Measurements from ENCODE around the gene RAB6B. TPM values are rescaled to one million over a fixed set of nuclear protein-coding genes. Genes with fewer than 3 reads are reported as not detected.

RAB6B gene
- total RNA-seq, 1 experiment from 2014 or later, result 0.52 TPM

DNA sequence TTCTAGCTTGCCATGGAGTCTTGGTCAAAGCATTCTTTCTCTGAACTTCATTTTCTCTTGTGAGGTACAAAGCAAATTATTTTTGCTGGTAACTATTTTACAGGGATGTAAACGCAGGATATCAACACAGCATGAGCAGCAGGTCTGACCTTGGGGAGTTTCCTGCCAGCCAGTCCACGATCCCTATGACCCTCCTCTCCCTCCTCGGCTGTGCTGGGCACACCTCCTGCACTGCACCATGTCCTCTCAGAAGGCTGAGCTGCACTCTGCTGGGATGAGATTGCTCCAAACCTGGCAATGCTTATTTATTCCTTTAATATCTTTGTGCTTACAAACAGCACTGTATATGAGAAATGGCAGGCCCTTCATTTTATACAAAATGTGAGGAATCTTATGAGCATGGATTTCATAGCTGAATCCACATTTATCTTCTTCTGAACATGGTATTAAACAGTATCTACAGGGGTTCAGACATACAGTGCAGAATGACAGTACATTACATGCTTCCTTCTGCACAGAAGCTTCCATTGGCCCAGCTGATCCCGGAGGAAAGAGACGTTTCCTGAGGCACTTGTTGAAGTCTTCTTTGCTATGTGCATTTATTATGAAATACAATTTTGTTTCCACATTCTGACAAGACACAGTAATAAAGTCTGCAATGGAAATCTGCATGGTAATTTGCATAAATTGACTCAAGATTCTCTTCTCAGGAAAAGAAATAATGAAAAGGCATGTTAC lies 41.2 kb downstream of the RAB6B start:
- Histone ChIP-seq H3K27me3 (ENCODE audit: insufficient read depth, low read depth) (peaks cover 10% of the 10 kb centered on the region), H3K4me1 (replicated peaks; ENCODE audit: insufficient read depth) (no peaks in the 10 kb centered on the region), H3F3A (ENCODE audit: insufficient read depth, low read depth) (no peaks in the 10 kb centered on the region), H3K27ac (no peak overlapping the region), H4K20me1 (ENCODE audit: insufficient read depth) (no peaks in the 10 kb centered on the region), H3K36me3 (ENCODE audit: low read depth) (no peaks in the 10 kb centered on the region), H3K4me3 (no peak overlapping the region), H3K9me3 (ENCODE audit: insufficient read depth, low read depth) (no peaks in the 10 kb centered on the region), H3K79me2 (ENCODE audit: low read depth) (no peaks in the 10 kb centered on the region), H2AFZ (0 out of 2 replicates have a peak overlapping the region, but pooled peaks have one; percentile 43), H3K9me2 (ENCODE audit: insufficient read depth) (no peaks in the 10 kb centered on the region), H3K4me2 (no peak overlapping the region)
- ChIA-PET CTCF (no interaction called here), POLR2A (ENCODE audit: unreplicated experiment) (no interaction called here)
- no peak for TF ChIP-seq EZH2 (IDR thresholded peaks at IDR 0.05; ENCODE audit: low read depth)
- TF ChIP-seq, protein P1, sequence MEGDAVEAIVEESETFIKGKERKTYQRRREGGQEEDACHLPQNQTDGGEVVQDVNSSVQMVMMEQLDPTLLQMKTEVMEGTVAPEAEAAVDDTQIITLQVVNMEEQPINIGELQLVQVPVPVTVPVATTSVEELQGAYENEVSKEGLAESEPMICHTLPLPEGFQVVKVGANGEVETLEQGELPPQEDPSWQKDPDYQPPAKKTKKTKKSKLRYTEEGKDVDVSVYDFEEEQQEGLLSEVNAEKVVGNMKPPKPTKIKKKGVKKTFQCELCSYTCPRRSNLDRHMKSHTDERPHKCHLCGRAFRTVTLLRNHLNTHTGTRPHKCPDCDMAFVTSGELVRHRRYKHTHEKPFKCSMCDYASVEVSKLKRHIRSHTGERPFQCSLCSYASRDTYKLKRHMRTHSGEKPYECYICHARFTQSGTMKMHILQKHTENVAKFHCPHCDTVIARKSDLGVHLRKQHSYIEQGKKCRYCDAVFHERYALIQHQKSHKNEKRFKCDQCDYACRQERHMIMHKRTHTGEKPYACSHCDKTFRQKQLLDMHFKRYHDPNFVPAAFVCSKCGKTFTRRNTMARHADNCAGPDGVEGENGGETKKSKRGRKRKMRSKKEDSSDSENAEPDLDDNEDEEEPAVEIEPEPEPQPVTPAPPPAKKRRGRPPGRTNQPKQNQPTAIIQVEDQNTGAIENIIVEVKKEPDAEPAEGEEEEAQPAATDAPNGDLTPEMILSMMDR (conservative IDR thresholded peaks at IDR 0.05), result no peak
- no TSS peak for BruUV-seq (replicated peaks)
- intact Hi-C loops (cut with micrococcal nuclease; ENCODE audit: unreplicated experiment), result no loop called here
- no peak for DNase-seq

- intact Hi-C loops (cut with micrococcal nuclease; ENCODE audit: unreplicated experiment), result no loop called here
- ChIA-PET CTCF (no interaction called here), POLR2A (ENCODE audit: unreplicated experiment) (no interaction called here)
- H3K27me3 ChIP-seq (ENCODE audit: insufficient read depth, low read depth), result peaks cover 15% of the 10 kb centered on the region
- no peaks in the 10 kb centered on the region for H3K9me2 ChIP-seq (ENCODE audit: insufficient read depth)
- no peaks in the 10 kb centered on the region for H3K79me2 ChIP-seq (ENCODE audit: low read depth)
- no peaks in the 10 kb centered on the region for H4K20me1 ChIP-seq (ENCODE audit: insufficient read depth)
- TF ChIP-seq EZH2 (IDR thresholded peaks at IDR 0.05; ENCODE audit: low read depth), result no peak
- no peak overlapping the region for H3K4me3 ChIP-seq
- no peak overlapping the region for H3K27ac ChIP-seq
- DNase-seq, result no peak
- 0 out of 2 replicates have a peak overlapping the region, but pooled peaks have one; percentile 43 for H2AFZ ChIP-seq
- no peak overlapping the region for H3K4me2 ChIP-seq
- no TSS peak for BruUV-seq (replicated peaks)
- H3K4me1 ChIP-seq (replicated peaks; ENCODE audit: insufficient read depth), result no peaks in the 10 kb centered on the region
- no peaks in the 10 kb centered on the region for H3K9me3 ChIP-seq (ENCODE audit: insufficient read depth, low read depth)
- H3K36me3 ChIP-seq (ENCODE audit: low read depth), result no peaks in the 10 kb centered on the region
- no peaks in the 10 kb centered on the region for H3F3A ChIP-seq (ENCODE audit: insufficient read depth, low read depth)
Measured at GRCh38 chr3:133853925-133854227, 41.8 kb downstream of the RAB6B start.

GRCh38 chr3:133853063-133853924 lies 42.4 kb downstream of the RAB6B start:
- Histone ChIP-seq H3K27me3 (ENCODE audit: insufficient read depth, low read depth) (peaks cover 15% of the 10 kb centered on the region), H3K27ac (no peak overlapping the region), H3K36me3 (ENCODE audit: low read depth) (no peaks in the 10 kb centered on the region), H3K9me2 (ENCODE audit: insufficient read depth) (no peaks in the 10 kb centered on the region), H4K20me1 (ENCODE audit: insufficient read depth) (no peaks in the 10 kb centered on the region), H3K9me3 (ENCODE audit: insufficient read depth, low read depth) (no peaks in the 10 kb centered on the region), H3F3A (ENCODE audit: insufficient read depth, low read depth) (no peaks in the 10 kb centered on the region), H3K4me2 (no peak overlapping the region), H2AFZ (no peak overlapping the region), H3K79me2 (ENCODE audit: low read depth) (no peaks in the 10 kb centered on the region), H3K4me1 (replicated peaks; ENCODE audit: insufficient read depth) (no peaks in the 10 kb centered on the region), H3K4me3 (no peak overlapping the region)
- POLR2A ChIA-PET (ENCODE audit: unreplicated experiment), result no interaction called here
- no peak for DNase-seq
- no TSS peak for BruUV-seq (replicated peaks)
- CTCF ChIA-PET, result no interaction called here
- no peak for TF ChIP-seq EZH2 (IDR thresholded peaks at IDR 0.05; ENCODE audit: low read depth)
- TF ChIP-seq, protein P1 (conservative IDR thresholded peaks at IDR 0.05), result no peak
- intact Hi-C loops (cut with micrococcal nuclease; ENCODE audit: unreplicated experiment), result no loop called here

Data from PC-9 (cell line).